HCEC 1CT (cell line): ENCODE data around the gene POLR1A.
A peak's percentile ranks its signal among the peaks of the same experiment; 100 is the strongest.

ENCODE experiments used
- DNase-seq: peaks from one replicate; pipeline ENCODE4 v3.0.0-alpha.2; 2017

The POLR1A gene

DNA sequence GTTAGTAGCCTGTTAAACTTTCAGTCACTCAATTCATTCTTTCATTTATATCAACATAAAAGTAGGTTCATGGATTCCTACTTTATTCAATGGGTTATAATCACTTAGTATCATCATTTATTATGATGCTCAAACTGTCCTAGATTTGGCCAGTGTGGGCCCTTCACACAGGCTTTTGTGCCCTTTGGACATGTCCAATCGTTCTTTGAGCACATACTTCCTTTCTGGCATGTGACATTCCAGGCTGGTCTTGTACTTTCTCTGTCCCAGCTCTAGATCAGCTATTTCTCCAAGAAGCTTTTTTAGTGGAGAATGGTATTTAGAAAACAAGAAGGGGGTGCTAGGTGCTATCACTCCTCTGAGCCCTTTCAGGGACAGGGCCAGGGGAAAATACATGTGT lies 11.5 kb downstream of the POLR1A start:
- no peak for DNase-seq

- DNase-seq: no peak
Observed at GRCh38 chr2:86087936-86088850, 17.5 kb downstream of the POLR1A start.

- no peak for DNase-seq
Observed at GRCh38 chr2:86082756-86083155, 22.9 kb downstream of the POLR1A start.

- DNase-seq: no peak
Observed at GRCh38 chr2:86081724-86082123, 24.0 kb downstream of the POLR1A start.

- peak; percentile 39 for DNase-seq
Observed at GRCh38 chr2:86079981-86080911, 25.4 kb downstream of the POLR1A start.

GRCh38 chr2:86078774-86079545 lies 26.7 kb downstream of the POLR1A start:
- peak; percentile 33 for DNase-seq

DNA sequence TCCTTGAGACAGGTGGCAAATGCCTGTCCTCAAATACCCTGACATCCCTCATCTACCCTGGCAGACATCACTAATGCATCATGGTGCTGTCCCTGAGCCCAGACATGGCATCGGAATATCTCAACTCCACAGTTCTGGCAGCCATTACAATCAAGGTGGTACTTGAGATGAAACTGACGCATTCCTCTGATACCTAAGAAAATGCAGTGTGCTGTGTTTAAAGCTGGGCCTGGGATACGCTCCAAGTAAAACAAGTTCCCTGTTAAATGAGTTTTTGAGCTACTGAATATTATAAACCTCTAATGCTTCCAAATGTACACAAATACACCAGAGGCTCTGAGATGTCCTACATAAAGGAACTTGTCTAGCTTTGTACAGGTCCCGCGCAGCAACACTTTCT lies 29.8 kb downstream of the POLR1A start:
- DNase-seq: no peak

DNA sequence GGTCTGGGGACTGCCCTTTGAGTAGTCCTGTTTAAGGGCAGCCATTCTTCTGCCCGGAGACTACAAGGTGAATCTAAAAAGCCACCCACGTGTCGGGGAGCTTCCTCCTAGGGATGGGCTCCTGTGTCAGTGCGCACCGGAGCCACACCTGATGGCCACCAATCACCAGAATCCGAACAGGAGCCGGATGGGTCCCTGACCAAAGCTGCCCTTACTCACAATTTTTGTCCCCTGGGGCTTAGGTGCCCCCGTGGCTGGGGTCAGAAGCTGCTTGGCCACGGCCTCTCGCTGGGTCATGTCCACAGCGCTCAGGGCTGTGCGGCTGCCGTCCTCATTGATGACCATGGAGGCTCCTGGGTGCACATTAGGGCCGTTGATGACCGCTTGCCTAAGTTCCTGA lies 30.9 kb downstream of the POLR1A start:
- DNase-seq: no peak

GRCh38 chr2:86074256-86074655 lies 31.4 kb downstream of the POLR1A start:
- no peak for DNase-seq

DNA sequence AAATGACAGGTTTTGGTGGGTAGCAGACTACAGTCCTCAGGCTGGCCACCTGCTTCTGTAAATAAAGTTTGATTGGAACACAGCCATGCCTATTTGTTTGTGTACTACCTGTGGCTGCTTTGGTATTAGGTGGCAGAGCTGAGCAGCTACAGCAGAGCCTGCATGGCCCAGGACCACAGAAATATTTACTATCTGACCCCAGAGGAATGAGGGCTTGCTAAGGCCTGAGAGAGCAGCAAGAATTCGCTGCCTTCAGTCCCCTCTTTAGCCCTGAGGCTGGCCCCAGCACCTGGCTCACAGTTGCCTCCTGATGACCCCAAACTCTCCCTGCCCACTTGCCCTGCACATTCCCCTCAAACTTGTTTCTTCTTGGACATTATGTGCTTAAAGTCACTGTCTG lies 32.5 kb downstream of the POLR1A start:
- no peak for DNase-seq

DNA sequence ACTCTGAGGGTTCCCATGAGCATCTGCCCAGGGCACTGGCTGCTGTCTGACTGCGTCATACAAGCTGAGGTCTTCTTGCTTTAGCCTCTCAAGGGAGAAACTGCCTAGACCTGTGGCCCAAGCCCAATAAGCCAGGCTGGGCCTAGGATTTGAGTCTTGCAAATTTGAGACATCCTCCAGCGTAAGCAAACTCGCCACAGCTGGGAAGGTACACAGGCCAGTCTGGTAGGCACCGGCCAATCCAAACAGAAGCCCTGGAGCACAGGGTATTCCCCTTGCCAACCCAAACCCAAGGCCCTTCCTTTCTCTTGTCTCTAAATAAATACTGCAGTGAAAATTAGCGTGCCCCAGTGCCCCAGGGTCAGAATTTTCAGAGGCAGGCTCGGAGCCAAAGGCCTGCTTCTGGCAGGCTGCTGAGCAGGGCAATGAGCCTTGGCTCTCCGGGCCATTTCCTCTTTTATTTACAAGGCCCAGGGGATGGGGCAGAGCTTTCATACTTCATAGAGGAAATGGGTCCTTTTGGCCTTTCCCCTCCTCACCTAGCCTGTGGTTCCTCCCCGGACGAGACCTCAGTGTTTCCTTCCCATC lies 33.3 kb downstream of the POLR1A start:
- no peak for DNase-seq

GRCh38 chr2:86070868-86071267 lies 34.8 kb downstream of the POLR1A start:
- no peak for DNase-seq

- no peak for DNase-seq
Observed at GRCh38 chr2:86069783-86070339, 35.8 kb downstream of the POLR1A start.

DNA sequence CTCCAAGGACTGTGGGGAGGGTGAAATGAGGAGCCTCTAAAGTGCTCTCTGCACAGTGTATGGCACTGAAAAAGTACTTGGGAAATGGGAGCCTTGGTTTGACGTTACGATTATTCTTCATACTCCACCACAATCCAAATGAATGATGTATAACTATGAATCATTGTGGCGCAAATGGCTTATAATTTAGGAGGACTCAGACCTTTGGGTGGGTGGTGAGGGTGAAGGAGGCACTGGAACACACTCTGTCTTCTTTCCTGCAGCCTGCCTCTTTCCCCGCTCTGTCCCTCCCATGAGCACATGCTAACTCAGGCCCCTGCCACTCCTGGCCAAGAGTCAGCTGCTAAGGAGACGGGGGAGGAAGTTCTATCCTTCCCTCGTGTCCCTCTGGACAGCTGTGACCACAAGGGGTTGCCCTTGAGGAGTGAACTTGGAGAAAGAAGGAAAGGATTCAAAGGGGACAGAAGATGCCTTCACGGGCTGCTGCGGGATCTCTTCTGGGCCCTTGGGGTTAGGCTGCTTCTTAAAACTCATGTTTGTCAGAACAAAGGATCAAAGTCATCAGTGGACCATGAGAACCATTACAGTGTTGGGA lies 36.5 kb downstream of the POLR1A start:
- DNase-seq: peak; percentile 51

DNA sequence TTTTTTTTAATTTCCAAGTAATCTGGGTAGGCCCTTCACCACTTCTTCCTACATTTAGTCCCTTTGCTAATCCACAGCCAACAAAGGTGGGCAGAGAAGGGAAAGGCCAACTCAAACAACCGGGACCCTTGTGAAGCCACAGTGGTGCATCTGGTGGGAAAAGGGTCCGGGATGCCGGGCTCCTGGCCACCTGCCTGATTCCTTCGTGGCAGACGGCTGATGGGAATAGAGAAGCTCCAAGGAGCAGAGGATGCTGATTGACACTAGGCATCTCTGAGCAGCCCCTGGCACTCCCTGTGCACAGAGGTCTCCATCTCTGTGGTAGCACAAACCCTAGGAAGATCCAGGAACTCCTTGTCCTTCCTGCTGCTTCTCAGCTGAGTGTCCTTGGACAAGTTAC lies 37.0 kb downstream of the POLR1A start:
- DNase-seq: no peak

- peak; percentile 47 for DNase-seq
Observed at GRCh38 chr2:86068136-86068588, 37.5 kb downstream of the POLR1A start.

DNA sequence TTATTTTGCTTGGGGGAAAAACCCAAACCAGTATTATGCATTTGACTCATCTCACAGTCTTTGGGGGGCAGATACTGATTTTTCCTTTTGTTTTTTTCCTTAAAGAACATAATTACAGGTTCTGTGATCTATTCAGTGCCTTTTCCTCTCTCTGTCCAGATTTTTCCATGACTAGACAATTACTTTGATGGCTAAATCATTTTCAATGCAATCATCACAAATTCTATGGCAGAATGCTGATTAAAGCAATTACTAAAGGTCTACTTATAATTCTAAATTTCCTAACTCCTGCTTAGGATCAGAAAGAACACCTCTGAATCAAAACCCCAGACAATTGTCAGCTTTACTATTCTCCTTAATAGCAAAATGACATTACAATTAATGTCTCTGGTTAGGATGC lies 38.8 kb downstream of the POLR1A start:
- no peak for DNase-seq

- DNase-seq: no peak
Observed at GRCh38 chr2:86066007-86066578, 39.6 kb downstream of the POLR1A start.

DNA sequence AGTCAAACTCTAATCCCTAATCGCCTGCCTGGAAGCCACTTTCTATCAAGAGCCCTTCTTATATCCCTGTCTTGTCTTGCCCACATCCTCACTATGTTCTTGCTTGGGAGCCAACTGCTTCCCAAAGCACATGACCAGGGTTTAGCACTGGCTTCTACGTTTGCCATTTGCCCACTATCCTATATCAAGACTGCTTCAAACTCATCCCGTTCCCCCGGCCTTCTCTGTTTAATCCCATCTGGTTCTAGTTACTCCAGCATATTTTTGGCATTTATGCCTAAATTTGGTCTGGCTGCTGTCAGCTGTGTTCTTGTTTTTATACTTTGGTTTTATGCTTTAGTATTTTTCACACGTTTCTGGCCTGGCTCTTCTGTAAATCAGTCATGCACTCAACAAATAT lies 40.2 kb downstream of the POLR1A start:
- peak; percentile 49 for DNase-seq

DNA sequence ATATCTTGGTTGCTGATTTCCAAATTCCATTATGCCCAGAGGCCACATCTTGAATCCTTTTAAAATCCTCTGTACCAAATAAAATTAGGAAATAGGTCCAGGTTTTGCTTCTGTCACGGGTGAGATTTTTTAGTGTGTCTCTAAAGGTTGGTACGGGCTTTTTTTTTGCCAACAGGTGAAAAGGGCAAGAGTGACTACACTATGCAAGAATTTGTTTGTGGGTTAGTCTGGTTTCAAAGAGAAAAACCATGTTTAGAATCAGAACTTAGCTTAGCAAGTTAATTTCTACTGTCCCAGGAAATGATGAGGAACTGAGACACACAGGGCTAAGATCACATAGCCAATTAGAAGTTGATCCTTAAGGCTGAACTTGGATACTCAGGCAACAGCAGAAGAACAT lies 41.7 kb downstream of the POLR1A start:
- peak; percentile 53 for DNase-seq

- DNase-seq: peak; percentile 63
Observed at GRCh38 chr2:86062043-86062442, 43.6 kb downstream of the POLR1A start.
